Activated T-cell treated with anti-CD3 and anti-CD28 coated beads, Interleukin-2, amount 50 U/mL, for 24 hours (primary cell): ENCODE measurements around the gene BLZF1.
"Not testable (repeated sequence)": the region's sequence is repeated elsewhere in the genome, so short reads cannot be mapped to it uniquely, and the experiment has no call there.

ENCODE experiments used
- DNase-seq: peaks from one replicate; pipeline ENCODE4 v3.0.0-alpha.2; 2020
- H3K27ac Mint-ChIP-seq: 2 replicates; pipeline ENCODE4 v1.8.0; 2020; ENCODE audit warnings: mild to moderate bottlenecking, mixed read lengths
- H3K27me3 Mint-ChIP-seq: 2 replicates; pipeline ENCODE4 v1.8.0; 2020; ENCODE audit warnings: mixed read lengths
- H3K36me3 Mint-ChIP-seq: 2 replicates; pipeline ENCODE4 v1.8.0; 2020; ENCODE audit warnings: low read depth, mixed read lengths
- H3K4me1 Mint-ChIP-seq: 2 replicates; pipeline ENCODE4 v1.8.0; 2020; ENCODE audit warnings: low read depth, mixed read lengths
- H3K4me3 Mint-ChIP-seq: 2 replicates; pipeline ENCODE4 v1.8.0; 2020; ENCODE audit warnings: mild to moderate bottlenecking, moderate library complexity, mixed read lengths
- H3K9me3 Mint-ChIP-seq: 2 replicates; pipeline ENCODE4 v1.8.0; 2020; ENCODE audit warnings: mixed read lengths

The BLZF1 gene

DNA sequence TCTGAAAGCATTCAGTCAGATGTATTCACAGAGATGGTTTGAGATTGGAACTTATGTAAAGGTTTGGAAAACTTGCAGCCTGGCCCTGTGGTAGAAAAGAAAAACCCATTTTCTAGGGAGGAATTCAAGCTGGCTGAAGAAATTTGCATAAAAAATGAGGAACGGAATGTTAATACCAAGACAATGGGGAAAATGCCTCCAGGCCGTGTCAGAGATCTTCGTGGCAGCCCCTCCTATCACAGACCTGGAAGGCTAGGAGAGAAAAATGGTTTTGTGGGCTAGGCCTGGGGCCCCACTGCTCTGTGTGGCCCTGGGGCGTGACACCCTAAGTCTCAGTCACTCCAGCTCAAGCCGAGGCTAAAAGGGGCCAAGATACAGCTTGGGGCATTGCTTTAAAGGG lies 27.1 kb upstream of the BLZF1 start:
- no peak overlapping the region for H3K27ac Mint-ChIP-seq
- DNase-seq: no peak

GRCh38 chr1:169342096-169342495 lies 25.9 kb upstream of the BLZF1 start:
- H3K27me3 Mint-ChIP-seq, H3K27ac Mint-ChIP-seq, H3K9me3 Mint-ChIP-seq, DNase-seq, H3K36me3 Mint-ChIP-seq, H3K4me3 Mint-ChIP-seq: not testable (repeated sequence)
- H3K4me1 Mint-ChIP-seq: peaks cover 18% of the 10 kb centered on the region

More for the DNA sequence above, 27.1 kb upstream of the BLZF1 start:
- H3K4me1 Mint-ChIP-seq: peaks cover 18% of the 10 kb centered on the region
- no peak overlapping the region for H3K4me3 Mint-ChIP-seq
- H3K27me3 Mint-ChIP-seq: no peaks in the 10 kb centered on the region
- H3K9me3 Mint-ChIP-seq: no peaks in the 10 kb centered on the region
- H3K36me3 Mint-ChIP-seq: peaks cover 11% of the 10 kb centered on the region

- H3K27ac Mint-ChIP-seq: no peak overlapping the region
- H3K4me3 Mint-ChIP-seq: no peak overlapping the region
- H3K4me1 Mint-ChIP-seq: peaks cover 5% of the 10 kb centered on the region
- no peaks in the 10 kb centered on the region for H3K36me3 Mint-ChIP-seq
- H3K9me3 Mint-ChIP-seq: no peaks in the 10 kb centered on the region
- DNase-seq: no peak
- H3K27me3 Mint-ChIP-seq: no peaks in the 10 kb centered on the region
Measured at GRCh38 chr1:169345511-169345910, 22.5 kb upstream of the BLZF1 start.

DNA sequence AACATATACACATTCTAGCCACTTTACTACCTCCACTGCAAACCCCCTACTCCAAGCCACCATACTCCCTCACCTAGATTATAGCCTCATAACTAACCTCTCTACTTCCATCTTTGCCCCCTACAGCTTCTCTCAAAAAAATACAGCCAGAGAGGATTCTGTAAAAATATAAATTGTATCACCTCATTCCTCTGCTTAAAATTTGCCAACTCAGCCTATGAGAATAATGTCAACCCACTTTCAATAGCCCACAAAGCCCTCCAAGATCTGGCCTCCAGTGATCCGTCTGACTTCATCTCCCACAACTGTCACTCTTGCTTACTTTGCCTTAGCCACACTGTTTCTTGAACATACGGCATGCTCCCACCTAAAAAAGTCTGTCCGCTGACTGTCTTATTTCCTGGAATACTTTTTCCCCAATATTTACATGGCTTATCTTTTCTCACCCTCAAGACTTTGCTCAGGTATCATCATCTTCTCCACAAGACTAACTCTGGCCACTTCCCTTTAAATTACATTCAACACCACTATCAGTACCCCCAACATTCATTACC lies 21.9 kb upstream of the BLZF1 start:
- no peaks in the 10 kb centered on the region for H3K9me3 Mint-ChIP-seq
- no peak for DNase-seq
- H3K4me1 Mint-ChIP-seq: peaks cover 4% of the 10 kb centered on the region
- H3K27me3 Mint-ChIP-seq: no peaks in the 10 kb centered on the region
- no peak overlapping the region for H3K4me3 Mint-ChIP-seq
- no peaks in the 10 kb centered on the region for H3K36me3 Mint-ChIP-seq
- no peak overlapping the region for H3K27ac Mint-ChIP-seq

- Mint-ChIP-seq H3K9me3 (no peaks in the 10 kb centered on the region), H3K4me1 (peaks cover 18% of the 10 kb centered on the region), H3K36me3 (no peaks in the 10 kb centered on the region), H3K27me3 (no peaks in the 10 kb centered on the region), H3K4me3 (no peak overlapping the region), H3K27ac (no peak overlapping the region)
- DNase-seq: no peak
Measured at GRCh38 chr1:169347688-169348382, 20.2 kb upstream of the BLZF1 start.

DNA sequence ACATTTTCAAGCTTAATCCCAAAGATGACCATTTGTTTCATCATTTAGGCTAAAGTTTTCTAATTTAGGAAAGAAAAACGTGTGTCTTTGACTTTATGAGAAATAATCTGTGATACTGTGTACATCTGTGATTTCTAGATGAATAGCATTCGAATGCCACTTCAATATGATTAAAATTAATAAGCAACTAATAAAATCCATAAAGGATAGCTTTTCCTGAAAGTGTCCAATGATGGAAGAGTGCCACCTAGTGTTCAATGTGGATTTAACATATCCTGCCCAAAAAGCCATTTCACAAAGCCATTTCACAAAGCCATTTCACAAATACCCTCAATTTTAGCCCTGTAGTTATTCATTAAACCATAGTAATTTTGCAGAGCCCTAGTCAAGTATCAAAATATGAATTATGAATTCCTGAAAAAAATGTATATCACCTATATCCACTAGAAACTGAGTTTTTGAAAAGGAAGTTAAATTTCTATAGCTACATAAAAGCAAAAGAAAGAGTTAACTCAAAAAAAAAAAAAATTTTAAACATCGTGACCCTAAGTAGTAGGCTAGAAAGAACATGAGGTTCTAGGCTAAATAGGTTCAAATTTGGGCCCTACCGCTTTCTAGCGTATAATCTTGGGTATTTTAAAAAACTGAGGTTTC lies 19.5 kb upstream of the BLZF1 start:
- H3K27me3 Mint-ChIP-seq: no peaks in the 10 kb centered on the region
- peaks cover 18% of the 10 kb centered on the region for H3K4me1 Mint-ChIP-seq
- no peaks in the 10 kb centered on the region for H3K9me3 Mint-ChIP-seq
- no peak for DNase-seq
- H3K4me3 Mint-ChIP-seq: no peak overlapping the region
- no peak overlapping the region for H3K27ac Mint-ChIP-seq
- peaks cover 2% of the 10 kb centered on the region for H3K36me3 Mint-ChIP-seq

GRCh38 chr1:169360415-169360814 lies 7.6 kb upstream of the BLZF1 start:
- Mint-ChIP-seq H3K36me3 (peaks cover 6% of the 10 kb centered on the region), H3K27me3 (no peaks in the 10 kb centered on the region), H3K9me3 (peaks cover 5% of the 10 kb centered on the region), H3K27ac (no peak overlapping the region), H3K4me1 (peaks cover 30% of the 10 kb centered on the region), H3K4me3 (no peak overlapping the region)
- no peak for DNase-seq

GRCh38 chr1:169361281-169361680 lies 6.7 kb upstream of the BLZF1 start:
- Mint-ChIP-seq H3K27me3 (no peaks in the 10 kb centered on the region), H3K27ac (no peak overlapping the region), H3K4me1 (peaks cover 30% of the 10 kb centered on the region)

DNA sequence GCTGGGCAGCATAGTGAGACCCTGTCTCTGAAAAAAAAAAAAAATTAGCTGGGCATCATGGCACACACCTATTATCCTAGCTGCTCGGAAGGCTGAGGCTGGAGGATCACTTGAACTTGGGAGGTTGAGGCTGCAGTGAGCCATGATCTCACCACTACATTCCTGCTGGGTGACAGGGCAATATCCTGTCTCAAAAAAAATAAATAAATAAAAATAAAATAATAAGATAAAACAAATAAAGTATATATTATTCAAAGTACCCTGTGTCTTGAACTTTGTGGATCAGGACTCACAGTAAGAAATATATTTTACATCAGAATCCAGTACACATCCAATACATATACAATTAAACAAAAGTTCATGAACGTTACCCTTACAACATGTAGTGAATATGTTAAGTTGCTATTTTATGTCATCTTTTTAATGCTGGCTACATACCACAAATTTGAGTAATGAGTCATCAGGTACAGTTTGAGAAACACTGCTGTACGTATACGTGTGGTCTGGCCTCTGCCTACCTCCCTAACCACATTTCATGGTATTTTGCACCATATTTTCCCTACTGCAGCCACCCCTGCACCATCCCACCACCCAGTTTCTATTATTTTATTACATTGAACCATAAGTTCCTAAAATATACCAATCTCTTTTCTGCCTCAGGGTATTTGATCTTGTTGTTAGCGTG lies 4.8 kb upstream of the BLZF1 start:
- Mint-ChIP-seq H3K9me3 (peaks cover 5% of the 10 kb centered on the region), H3K36me3 (peaks cover 6% of the 10 kb centered on the region), H3K27ac (peak overlapping the region; percentile 77), H3K27me3 (no peaks in the 10 kb centered on the region), H3K4me3 (no peak overlapping the region), H3K4me1 (peaks cover 30% of the 10 kb centered on the region)
- peak; percentile 44 for DNase-seq

More at GRCh38 chr1:169361281-169361680, 6.7 kb upstream of the BLZF1 start:
- Mint-ChIP-seq H3K4me3 (no peak overlapping the region), H3K36me3 (peaks cover 6% of the 10 kb centered on the region), H3K9me3 (peaks cover 5% of the 10 kb centered on the region)
- no peak for DNase-seq

DNA sequence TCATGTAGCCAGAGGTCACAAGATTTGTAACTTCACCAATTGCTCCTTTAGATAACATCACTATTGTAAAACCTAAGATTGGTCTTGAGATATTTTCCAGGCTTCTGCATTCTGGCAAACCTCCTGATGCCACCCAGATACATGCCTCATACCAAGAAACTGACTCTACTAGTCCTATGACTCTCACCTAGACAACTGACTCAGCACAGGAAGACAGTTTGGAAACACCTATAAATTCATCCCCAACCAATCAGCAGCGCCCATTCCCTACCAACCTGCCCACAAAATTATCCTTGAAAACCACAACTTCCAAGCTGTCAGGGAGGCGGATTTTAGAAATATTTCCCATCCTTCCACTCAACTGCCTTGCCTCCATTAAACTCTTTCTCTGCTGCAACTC lies 3.0 kb upstream of the BLZF1 start:
- Mint-ChIP-seq H3K9me3 (peaks cover 5% of the 10 kb centered on the region), H3K36me3 (peaks cover 9% of the 10 kb centered on the region), H3K27me3 (no peaks in the 10 kb centered on the region), H3K4me3 (no peak overlapping the region), H3K27ac (peak overlapping the region; percentile 63), H3K4me1 (peaks cover 37% of the 10 kb centered on the region)
- DNase-seq: no peak

DNA sequence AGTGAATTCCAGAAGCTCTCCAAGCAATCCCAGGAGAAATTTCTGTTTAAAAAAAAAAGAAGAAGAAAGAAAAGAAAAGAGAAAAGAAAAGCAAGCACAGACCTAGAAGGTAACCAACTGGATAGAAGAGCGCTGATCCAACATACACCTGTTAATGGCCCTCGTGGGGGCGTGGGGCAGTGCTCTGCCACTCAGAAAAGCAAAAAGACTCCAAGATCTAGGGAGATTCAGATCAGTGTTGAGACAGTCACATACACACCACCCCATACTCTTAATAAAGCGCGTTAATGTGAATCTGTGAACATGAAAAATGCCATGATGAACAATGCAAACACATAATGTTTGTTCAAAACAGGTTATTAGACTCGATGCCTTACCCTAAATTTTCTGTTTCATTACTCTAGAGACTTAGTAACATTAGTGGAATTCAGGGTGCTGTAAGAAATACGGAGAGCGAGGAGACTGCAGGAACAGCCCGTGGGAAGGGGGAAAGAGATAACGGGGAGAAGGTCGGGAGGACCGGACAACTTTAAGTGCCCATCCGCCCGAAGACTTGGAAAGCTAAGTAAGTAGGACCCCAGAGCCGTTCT lies 804 bp upstream of the BLZF1 start:
- Mint-ChIP-seq H3K4me1 (peaks cover 42% of the 10 kb centered on the region), H3K27me3 (no peaks in the 10 kb centered on the region)
- DNase-seq: no peak

GRCh38 chr1:169368406-169368769 lies 393 bp downstream of the BLZF1 start:
- Mint-ChIP-seq H3K27me3 (no peaks in the 10 kb centered on the region), H3K27ac (no peak overlapping the region), H3K4me3 (no peak overlapping the region), H3K9me3 (peaks cover 5% of the 10 kb centered on the region), H3K4me1 (peaks cover 36% of the 10 kb centered on the region), H3K36me3 (peaks cover 35% of the 10 kb centered on the region)
- DNase-seq: peak; percentile 52

More for the DNA sequence above, 804 bp upstream of the BLZF1 start:
- no peak overlapping the region for H3K4me3 Mint-ChIP-seq
- H3K36me3 Mint-ChIP-seq: peaks cover 25% of the 10 kb centered on the region
- no peak overlapping the region for H3K27ac Mint-ChIP-seq
- peaks cover 5% of the 10 kb centered on the region for H3K9me3 Mint-ChIP-seq

DNA sequence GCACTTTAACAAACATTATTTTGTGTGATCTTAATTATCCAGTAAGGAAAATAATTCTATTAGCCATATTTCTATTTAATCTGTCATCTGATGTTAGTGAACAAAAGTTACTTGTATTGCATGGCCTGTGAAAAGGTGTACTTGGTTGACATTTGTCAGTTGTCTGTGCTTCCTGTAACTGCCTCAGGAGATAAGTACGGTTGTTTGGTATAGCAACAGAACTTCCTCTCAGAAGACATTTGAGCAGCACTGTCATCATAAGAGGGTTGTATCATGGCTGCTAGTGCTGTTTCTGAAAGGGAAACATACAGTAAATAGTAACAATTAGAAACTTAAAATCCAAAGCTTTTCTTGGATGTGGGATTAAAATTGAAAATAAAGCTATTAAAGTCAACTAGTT lies 3.4 kb downstream of the BLZF1 start:
- peaks cover 28% of the 10 kb centered on the region for H3K4me1 Mint-ChIP-seq
- H3K36me3 Mint-ChIP-seq: peaks cover 37% of the 10 kb centered on the region
- no peak overlapping the region for H3K4me3 Mint-ChIP-seq
- DNase-seq: no peak
- H3K9me3 Mint-ChIP-seq: no peaks in the 10 kb centered on the region
- no peak overlapping the region for H3K27ac Mint-ChIP-seq
- H3K27me3 Mint-ChIP-seq: no peaks in the 10 kb centered on the region

DNA sequence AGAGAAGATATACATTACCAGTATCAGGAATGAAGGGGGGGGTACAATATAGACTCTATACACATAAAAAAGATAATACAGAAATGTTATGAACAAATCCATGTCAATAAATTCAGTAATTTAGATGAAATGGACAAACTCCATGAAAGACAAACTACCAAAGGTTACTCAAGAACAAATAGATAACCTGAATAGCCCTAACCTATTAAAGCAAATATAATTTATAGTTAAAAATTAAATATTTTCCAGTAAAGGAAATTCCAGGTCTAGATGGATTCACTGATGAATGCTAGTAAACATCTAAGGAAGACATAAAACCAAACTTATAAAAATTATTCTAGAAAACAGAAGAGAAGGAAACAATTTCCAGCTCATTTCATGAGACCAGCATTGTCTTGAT lies 13.2 kb downstream of the BLZF1 start:
- Mint-ChIP-seq H3K4me1 (no peaks in the 10 kb centered on the region), H3K36me3 (peaks cover 44% of the 10 kb centered on the region), H3K9me3 (no peaks in the 10 kb centered on the region), H3K27me3 (no peaks in the 10 kb centered on the region), H3K27ac (no peak overlapping the region), H3K4me3 (no peak overlapping the region)
- DNase-seq: no peak
